Peyer's patch (tissue), 4 donors: Measurements from ENCODE around the gene RHOB. TPM values are rescaled to one million over a fixed set of nuclear protein-coding genes. Genes with fewer than 3 reads are reported as not detected.
"Not testable (repeated sequence)": the region's sequence is repeated elsewhere in the genome, so short reads cannot be mapped to it uniquely, and the experiment has no call there.

Experiments used
- DNase-seq, 3 donors: peaks; one replicate each; pipeline ENCODE4 v3.0.0-alpha.2; 2017 to 2019
- H3K27ac ChIP-seq, 4 donors: fragments of 200-600 bp; sonication (generic); one replicate each; pipeline ENCODE4 v1.5.1; 2016 to 2019
- H3K27me3 ChIP-seq, 2 donors: fragments of 200-600 bp; sonication (generic); one replicate each; pipeline ENCODE4 v1.5.1; 2019
- H3K36me3 ChIP-seq, 3 donors: fragments of 200-600 bp; sonication (generic); one replicate each; pipeline ENCODE4 v1.5.1; 2016 to 2019
- H3K4me1 ChIP-seq, 4 donors: fragments of 200-600 bp; sonication (generic); one replicate each; pipeline ENCODE4 v1.5.1; 2016 to 2019
- H3K4me3 ChIP-seq, 4 donors: fragments of 200-600 bp; sonication (generic); 1 replicate in 3 of 4; 2 replicates in 1 of 4; pipeline ENCODE4 v1.5.1; 2016 to 2019; ENCODE audit warnings: mild to moderate bottlenecking in 1 of 4
- H3K9me3 ChIP-seq, 4 donors: fragments of 200-600 bp; sonication (generic); one replicate each; pipeline ENCODE4 v1.5.1; 2016 to 2019; ENCODE audit warnings: mild to moderate bottlenecking in 1 of 4
- POLR2A ChIP-seq, 2 donors: fragments of 450-650 bp; IDR thresholded peaks; one replicate each; pipeline ENCODE4 v1.5.1; 2017; ENCODE audit warnings: antibody characterized with exemption in 2 of 2, mild to moderate bottlenecking in 2 of 2, moderate library complexity in 2 of 2
- total RNA-seq, 4 donors: library from RNA; depleted of rRNA; stranded (reverse); fragments of >200 nt; gene quantifications; one replicate each; pipeline ENCODE4 v1.1.0, GENCODE V29; 2016
- TF ChIP-seq, protein P1 (sequence below), 6 experiments: fragments of 450-650 bp in 4 of 6; fragments of 200-600 bp in 2 of 6; sonication (generic) in 1 of 6; IDR thresholded peaks; one replicate each; pipeline ENCODE4 v1.5.1; 2017 to 2019; ENCODE audit warnings: antibody characterized with exemption in 6 of 6, mild to moderate bottlenecking in 3 of 6, moderate library complexity in 1 of 6

Gene RHOB
- total RNA-seq, 4 donors from 2014 or later = 61.6 to 488 (median 202) TPM

DNA sequence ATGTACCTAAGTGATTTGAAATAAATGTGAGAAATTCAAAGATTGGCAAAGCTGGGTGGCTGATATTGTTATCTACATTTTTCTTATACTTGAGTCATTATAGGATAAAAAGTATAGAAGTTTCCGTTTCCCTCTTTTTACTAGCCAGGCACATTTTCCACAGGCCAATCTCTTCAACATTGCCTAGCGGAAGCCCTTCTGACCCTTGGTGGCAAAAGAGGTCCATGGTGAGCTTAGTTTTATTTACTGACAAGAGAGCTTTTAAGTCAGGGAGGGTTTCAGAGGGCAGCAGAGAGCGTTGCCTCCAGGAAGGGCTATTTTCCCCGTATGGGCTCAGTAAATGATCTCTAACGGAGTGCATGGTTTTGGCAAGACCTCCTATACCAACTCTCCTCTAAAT is 15.1 kb upstream of the RHOB start:
- TF ChIP-seq, protein P1, sequence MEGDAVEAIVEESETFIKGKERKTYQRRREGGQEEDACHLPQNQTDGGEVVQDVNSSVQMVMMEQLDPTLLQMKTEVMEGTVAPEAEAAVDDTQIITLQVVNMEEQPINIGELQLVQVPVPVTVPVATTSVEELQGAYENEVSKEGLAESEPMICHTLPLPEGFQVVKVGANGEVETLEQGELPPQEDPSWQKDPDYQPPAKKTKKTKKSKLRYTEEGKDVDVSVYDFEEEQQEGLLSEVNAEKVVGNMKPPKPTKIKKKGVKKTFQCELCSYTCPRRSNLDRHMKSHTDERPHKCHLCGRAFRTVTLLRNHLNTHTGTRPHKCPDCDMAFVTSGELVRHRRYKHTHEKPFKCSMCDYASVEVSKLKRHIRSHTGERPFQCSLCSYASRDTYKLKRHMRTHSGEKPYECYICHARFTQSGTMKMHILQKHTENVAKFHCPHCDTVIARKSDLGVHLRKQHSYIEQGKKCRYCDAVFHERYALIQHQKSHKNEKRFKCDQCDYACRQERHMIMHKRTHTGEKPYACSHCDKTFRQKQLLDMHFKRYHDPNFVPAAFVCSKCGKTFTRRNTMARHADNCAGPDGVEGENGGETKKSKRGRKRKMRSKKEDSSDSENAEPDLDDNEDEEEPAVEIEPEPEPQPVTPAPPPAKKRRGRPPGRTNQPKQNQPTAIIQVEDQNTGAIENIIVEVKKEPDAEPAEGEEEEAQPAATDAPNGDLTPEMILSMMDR (IDR thresholded peaks at IDR 0.05) = no peak
- TF ChIP-seq POLR2A (IDR thresholded peaks at IDR 0.05) = no peak
- Histone ChIP-seq H3K4me3 (no peak overlapping the region), H3K9me3 (no peaks in the 10 kb centered on the region), H3K27me3 (no peaks in the 10 kb centered on the region), H3K36me3 (no peaks in the 10 kb centered on the region), H3K27ac (peak overlapping the region in 1 of 4 donors; percentile 25), H3K4me1 (peaks cover 0 to 5% (median 0%) of the 10 kb centered on the region in 4 donors)
- DNase-seq = peak in 1 of 3 donors; percentile 24

GRCh38 chr2:20432714-20433113 is 14.2 kb upstream of the RHOB start:
- no peak overlapping the region for H3K4me3 ChIP-seq
- peaks cover 0 to 5% (median 0%) of the 10 kb centered on the region in 4 donors for H3K4me1 ChIP-seq
- no peaks in the 10 kb centered on the region for H3K27me3 ChIP-seq
- no peaks in the 10 kb centered on the region for H3K36me3 ChIP-seq
- H3K27ac ChIP-seq = peak overlapping the region in 1 of 4 donors; percentile 25
- H3K9me3 ChIP-seq = no peaks in the 10 kb centered on the region
- no peak for TF ChIP-seq POLR2A (IDR thresholded peaks at IDR 0.05)
- TF ChIP-seq, protein P1 (IDR thresholded peaks at IDR 0.05) = no peak
- DNase-seq = no peak

- DNase-seq = peak in 1 of 3 donors; percentile 27
- H3K27me3 ChIP-seq = no peaks in the 10 kb centered on the region
- peaks cover 0 to 5% (median 1%) of the 10 kb centered on the region in 4 donors for H3K4me1 ChIP-seq
- no peak overlapping the region for H3K4me3 ChIP-seq
- peak overlapping the region in 1 of 4 donors; percentile 9 for H3K27ac ChIP-seq
- H3K9me3 ChIP-seq = no peaks in the 10 kb centered on the region
- TF ChIP-seq POLR2A (IDR thresholded peaks at IDR 0.05) = no peak
- TF ChIP-seq, protein P1 (IDR thresholded peaks at IDR 0.05) = no peak
- no peaks in the 10 kb centered on the region for H3K36me3 ChIP-seq
These were observed 13.6 kb upstream of the RHOB start for GRCh38 chr2:20433249-20433648.

DNA sequence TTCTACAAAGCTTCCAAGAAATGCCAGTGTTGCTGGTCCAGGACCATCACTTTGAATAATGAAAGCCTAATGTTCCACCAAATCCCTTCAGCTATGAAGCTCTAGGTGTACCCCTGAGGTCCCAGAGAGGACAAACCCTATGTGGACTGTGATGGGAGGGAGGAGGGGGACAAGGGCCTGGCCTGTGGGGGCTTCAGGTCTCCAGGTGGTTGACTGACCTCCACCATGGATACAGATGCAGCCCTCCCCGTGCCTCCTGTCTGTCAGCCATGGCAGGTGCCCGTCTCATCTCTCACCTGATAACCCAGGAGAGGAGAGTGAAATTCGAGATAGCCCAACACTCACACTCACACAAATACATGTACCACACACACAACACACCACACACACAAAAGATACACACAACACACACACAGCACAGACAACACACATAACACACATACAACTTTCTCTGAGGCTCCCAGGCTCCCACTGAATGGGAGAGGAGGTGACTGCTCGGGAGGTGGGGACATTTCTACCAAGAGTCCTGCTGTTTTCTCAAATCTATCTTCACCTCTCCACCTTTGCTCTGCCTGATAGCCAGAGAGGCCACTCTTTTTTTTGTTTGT is 12.8 kb upstream of the RHOB start:
- no peaks in the 10 kb centered on the region for H3K9me3 ChIP-seq
- DNase-seq = peak in 1 of 3 donors; percentile 14
- peak overlapping the region in 1 of 4 donors; percentile 22 for H3K27ac ChIP-seq
- no peak overlapping the region for H3K4me3 ChIP-seq
- peaks cover 0 to 10% (median 2%) of the 10 kb centered on the region in 4 donors for H3K4me1 ChIP-seq
- TF ChIP-seq POLR2A (IDR thresholded peaks at IDR 0.05) = no peak
- TF ChIP-seq, protein P1 (IDR thresholded peaks at IDR 0.05) = no peak
- no peaks in the 10 kb centered on the region for H3K36me3 ChIP-seq
- H3K27me3 ChIP-seq = no peaks in the 10 kb centered on the region

- Histone ChIP-seq H3K4me1 (peaks cover 0 to 16% (median 1%) of the 10 kb centered on the region in 4 donors), H3K4me3 (no peak overlapping the region), H3K27me3 (no peaks in the 10 kb centered on the region), H3K27ac (peak overlapping the region in 2 of 4 donors; percentile 14 to 22), H3K36me3 (no peaks in the 10 kb centered on the region), H3K9me3 (no peaks in the 10 kb centered on the region)
- peak in 1 of 3 donors; percentile 27 for DNase-seq
- TF ChIP-seq POLR2A (IDR thresholded peaks at IDR 0.05) = no peak
- TF ChIP-seq, protein P1 (IDR thresholded peaks at IDR 0.05) = no peak
These were observed 12.1 kb upstream of the RHOB start for GRCh38 chr2:20434588-20435294.

DNA sequence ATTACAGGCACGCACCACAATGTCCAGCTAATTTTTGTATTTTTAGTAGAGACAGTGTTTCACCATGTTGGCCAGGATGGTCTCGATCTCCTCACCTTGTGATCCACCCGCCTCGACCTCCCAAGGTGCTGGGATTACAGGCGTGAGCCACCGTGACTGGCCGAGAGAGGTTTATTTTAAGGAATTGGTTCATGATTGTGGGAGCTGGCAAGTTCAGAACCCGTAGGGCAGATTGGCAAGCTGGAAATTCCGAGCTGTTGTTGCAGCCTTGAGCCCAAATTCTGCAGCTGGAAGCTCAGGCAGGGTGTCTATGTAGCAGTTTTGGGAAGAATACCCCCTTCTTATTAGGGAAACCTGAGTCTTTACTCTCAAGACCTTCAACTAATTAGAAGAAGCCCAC is 11.4 kb upstream of the RHOB start:
- Histone ChIP-seq H3K4me1 (peaks cover 0 to 16% (median 0%) of the 10 kb centered on the region in 4 donors), H3K27ac (peak overlapping the region in 1 of 4 donors; percentile 14)
- peak in 1 of 3 donors; percentile 17 for DNase-seq
- not testable (repeated sequence) for H3K27me3 ChIP-seq, H3K4me3 ChIP-seq, H3K9me3 ChIP-seq, H3K36me3 ChIP-seq
